HG02852 (cell line): ENCODE data around the gene FANCB.

ENCODE experiments used
- ATAC-seq: cut with Tn5 transposase; IDR thresholded peaks from one replicate; pipeline ENCODE4 v1.9.1; 2021; ENCODE audit warnings: mild to moderate bottlenecking, moderate library complexity; ENCODE audit not compliant: unreplicated experiment

The FANCB gene

DNA sequence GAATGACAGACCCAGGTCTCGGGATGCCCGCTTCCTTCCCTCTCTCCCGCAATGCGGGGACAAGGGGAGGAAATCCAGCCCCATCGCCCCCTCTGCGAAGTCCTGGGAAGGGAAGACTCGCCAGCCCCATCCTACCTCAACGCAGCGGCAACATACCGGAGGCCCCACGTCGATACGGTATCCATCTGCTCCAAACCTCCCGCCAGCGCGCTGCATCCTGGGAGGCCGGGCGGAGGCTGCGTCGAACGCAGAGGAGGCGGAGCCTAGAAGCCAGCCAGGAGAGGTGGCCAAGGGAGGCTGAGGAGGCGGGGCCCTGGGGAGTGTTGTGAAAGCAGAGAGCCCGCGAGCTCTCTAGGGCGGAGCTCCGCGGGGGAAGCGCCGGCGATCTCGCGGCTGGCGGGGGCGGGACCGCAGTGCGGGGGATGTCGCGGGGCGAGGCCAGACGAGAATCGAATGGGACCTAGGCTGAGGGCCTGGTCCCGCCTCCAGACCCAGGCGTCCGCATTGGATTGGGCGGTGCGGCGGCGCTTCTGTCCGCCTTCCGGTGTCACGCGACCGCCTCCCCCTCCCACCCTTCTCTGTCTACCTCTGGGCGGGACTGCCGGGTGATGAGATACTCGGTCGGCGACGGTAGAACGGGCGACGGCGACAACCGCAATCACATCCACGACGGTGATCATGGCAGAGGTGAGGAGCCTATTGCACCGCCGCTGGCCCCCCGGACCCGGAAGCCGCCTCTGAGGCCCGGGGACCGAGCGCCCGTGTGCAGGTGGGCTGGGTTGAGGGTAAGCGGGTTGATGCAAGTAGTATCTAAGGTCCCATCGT is at the start of gene FANCB, which contains the start of gene MOSPD2:
Gene FANCB (minus strand): TSS at position 219 of the 825 bp plus-strand sequence. CDS start 7,559 bp downstream, outside the sequence.
Gene MOSPD2 (plus strand): TSS at position 571 of the 825 bp plus-strand sequence. CDS start 108 bp downstream, at position 679.
- ATAC-seq, result peak; percentile 94

DNA sequence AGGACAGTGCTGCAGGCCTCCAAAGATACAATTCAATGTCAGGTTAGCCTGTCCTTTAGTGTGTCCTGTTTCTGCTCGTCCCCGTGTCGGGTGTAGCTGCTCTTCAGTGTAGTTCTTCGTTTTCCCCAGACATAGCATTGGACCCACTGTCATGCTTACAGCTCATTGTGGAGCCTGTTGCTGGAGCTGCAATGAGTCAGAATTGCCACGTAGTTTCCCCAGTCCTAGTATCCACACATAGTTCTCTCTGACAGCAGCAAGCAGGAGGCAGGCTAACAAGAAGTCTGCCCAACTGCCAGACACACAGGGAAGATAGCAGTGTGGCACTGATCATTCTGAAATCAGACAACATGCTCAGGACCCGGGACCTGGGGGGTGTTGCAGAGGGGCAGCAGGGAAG is 49.6 kb upstream of the FANCB start:
- no peak for ATAC-seq

DNA sequence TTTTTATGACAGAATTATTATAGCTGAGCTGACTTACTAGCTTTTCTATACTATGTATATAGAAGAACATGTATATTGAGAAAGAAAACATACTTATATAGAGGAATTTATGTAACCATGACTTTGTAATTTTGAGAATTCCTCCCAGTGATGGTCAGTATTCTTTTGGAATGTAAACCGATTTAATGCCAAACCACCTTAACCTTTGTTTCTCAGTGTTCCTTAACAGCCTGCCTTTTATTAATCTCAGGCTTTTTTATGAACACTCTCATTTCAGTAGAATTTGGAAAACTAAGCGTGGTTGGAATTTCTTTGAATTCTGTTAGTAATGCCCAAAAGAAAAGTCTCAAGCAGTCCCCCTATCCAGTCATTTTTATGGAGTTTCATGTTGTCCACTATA is 47.3 kb upstream of the FANCB start:
- no peak for ATAC-seq

DNA sequence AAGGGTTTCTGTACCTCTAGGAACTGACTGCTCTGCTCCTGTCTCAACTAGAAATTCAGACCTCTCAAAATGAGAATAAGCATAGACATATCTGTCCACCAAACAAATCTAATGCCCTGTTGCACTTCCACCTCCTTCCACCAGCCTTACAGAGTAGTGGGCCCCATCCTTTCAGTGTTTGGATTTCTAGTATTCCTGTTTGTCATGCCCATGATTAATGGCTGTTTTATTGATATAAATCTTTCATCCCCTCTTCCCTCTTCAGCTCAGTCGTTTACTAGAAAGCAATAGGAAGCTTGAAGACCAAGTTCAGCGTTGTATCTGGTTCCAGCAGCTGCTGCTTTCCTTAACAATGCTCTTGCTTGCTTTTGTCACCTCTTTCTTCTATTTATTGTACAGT is 46.5 kb upstream of the FANCB start:
- ATAC-seq, result no peak

- no peak for ATAC-seq
These were observed 43.3 kb upstream of the FANCB start for GRCh38 chrX:14916017-14916674.

- no peak for ATAC-seq
These were observed 42.7 kb upstream of the FANCB start for GRCh38 chrX:14915596-14915995.

GRCh38 chrX:14913241-14913640 is 40.4 kb upstream of the FANCB start:
- no peak for ATAC-seq

DNA sequence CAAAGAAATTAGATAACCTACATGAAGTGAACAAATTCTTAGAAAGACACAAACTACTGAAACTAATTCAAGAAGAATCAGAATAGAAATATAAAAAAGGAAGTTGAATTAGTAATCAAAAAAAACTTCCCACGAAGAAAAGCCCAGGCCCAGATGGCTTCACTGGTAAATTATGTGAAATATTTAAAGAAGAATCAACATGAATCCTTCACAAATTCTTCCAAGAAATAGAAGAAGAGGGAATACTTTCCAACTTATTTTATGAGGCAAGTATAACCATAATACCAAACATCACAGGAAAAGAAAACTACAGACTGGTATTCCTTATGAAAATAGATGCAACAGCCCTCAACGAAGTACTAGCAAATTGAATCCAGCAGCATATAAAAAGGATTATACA is 31.0 kb upstream of the FANCB start:
- no peak for ATAC-seq

DNA sequence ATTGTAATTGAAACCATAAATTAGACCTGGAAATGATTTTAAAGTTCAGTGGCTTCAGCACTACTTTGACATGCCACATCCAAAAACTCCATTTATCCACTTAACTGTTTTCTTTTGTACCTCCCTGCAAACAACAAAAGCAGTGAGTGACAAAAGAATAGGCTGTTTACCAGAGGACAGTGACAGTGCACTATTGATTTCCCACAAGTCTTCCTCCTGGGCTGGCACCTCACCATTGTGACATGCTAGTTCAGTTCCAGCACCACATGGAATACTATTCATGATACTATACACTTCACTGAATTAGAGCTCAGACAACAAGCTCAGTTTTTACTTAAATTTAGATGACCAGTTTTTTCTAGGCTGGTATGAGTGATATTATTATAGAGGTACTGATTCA is 29.7 kb upstream of the FANCB start:
- ATAC-seq, result no peak

DNA sequence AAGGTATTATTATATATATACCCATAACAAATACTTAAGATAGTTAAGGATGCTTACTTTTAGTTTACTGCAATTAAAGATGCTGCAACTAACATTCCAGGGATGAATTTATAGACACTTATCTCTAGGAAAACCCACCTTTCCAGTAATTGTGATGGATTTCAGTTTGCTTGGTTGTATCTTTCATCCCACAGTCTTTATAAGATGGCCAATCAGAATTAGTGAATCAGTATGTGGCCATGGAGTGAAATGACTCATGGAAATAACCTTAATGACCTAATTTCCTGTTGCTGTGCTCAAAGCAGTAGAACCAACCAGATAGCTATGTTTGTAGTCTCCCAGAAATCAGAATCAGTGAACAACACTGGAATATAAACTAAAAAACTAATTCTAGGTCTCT is 26.7 kb upstream of the FANCB start:
- ATAC-seq, result peak; percentile 76

DNA sequence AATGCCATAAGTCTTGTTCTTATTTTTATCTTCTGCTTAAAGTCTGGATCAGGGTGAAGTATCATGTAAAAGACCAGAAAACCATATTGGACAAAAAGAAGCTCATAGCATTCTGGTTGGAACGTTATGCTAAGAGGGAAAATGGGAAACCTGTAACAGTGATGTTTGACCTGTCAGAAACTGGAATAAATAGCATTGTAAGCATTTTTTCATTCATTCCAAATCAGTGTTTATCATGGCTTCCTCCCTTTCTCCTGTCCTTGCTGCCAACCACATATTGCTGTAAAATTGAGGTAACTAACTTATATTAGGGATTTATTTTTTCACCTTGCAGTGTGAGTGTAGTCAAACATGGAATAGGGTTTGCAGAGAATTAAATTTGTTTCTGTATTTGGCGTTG is 24.2 kb upstream of the FANCB start:
- ATAC-seq, result no peak

DNA sequence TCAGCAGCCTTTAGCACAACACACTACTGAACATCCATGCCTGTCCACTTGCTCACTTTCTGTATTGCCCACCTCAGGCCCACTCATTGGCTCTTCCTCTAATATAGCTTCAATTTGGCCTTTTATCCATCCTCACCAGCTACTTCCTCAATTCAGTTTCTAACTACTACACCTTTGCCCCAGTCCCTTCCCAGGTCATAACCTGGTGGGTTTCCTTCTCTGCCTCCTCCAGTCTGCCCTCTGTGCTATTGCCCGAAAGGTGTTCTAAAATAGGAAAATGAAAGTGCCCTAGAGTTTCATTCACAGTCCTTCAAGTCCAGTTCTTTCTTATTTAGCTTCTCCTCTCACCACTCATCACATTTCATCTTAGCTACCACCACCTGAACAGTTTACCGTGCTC is 23.4 kb upstream of the FANCB start:
- ATAC-seq, result no peak

GRCh38 chrX:14886252-14886651 is 13.4 kb upstream of the FANCB start:
- ATAC-seq, result no peak

DNA sequence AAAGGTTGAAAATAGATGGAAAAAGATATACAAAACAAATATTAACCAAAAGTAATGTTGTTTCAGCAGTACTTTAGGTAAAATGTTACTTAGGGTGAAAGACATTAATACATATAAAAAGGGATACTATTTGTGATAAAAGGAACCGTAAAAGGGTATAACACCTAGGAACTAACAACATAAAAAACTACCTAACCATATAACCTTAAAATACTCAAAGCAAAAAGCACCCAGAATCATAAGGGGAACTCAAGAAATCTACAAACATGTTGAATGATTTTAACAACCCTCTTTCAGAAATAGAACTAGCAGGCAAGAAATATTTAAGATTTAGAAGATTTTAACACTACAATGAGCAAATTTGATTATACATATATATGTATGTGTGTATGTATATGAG is 11.8 kb upstream of the FANCB start:
- no peak for ATAC-seq

DNA sequence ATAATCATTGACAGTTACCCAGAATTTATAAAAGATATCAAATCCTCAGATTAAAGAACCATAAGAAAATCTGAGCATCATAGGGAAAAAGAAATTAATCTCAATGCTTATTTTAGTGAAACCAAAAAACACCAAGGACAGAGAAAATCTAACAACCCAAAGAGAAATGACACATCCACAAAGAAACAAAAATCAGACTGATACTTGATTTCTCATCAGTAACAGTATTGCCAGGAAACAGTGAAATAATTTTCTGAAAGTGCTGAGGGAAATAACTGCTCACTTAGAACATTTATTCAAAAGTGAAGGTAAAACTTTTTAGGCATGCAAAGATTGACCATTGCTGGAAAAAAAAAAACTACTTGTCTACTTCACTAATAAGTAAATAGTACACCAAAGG is 11.0 kb upstream of the FANCB start:
- no peak for ATAC-seq

- ATAC-seq, result no peak
These were observed 2.8 kb upstream of the FANCB start for GRCh38 chrX:14875624-14876023.

GRCh38 chrX:14873676-14874049 is 794 bp upstream of the FANCB start:
- no peak for ATAC-seq

GRCh38 chrX:14872355-14872754 is 514 bp downstream of the FANCB start:
- ATAC-seq, result no peak

DNA sequence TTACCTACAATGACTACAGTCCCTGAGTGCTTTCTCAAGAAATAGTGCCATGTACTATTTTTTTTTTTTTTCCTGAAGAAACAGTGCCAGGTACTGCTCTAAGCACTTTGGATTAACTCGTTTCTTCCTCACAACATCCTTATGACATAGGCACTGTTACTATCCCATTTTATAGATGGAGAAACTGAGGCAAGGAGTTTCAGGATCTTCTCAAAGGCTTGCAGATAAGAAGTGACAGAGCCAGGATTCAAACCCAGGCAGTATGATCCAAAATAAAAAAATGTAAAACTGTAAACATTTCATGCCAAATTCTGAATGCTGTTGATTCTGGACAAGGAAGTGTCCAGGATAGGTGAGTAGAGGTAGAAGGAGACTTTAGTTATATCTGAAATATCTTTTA is 1.1 kb downstream of the FANCB start:
- ATAC-seq, result no peak

- ATAC-seq, result no peak
These were observed 7.7 kb downstream of the FANCB start for GRCh38 chrX:14865201-14865600.

- no peak for ATAC-seq
These were observed 8.2 kb downstream of the FANCB start for GRCh38 chrX:14864631-14865030.

GRCh38 chrX:14851526-14851925 is 21.3 kb downstream of the FANCB start:
- ATAC-seq, result no peak
